Stimulated activated CD4-positive, alpha-beta T cell treated with anti-CD3 and anti-CD28 coated beads, Interleukin-15, amount 100 ng/mL, for 1 hour (primary cell): Measurements from ENCODE around the gene RAP1GDS1.
"Not testable (repeated sequence)": the region's sequence is repeated elsewhere in the genome, so short reads cannot be mapped to it uniquely, and the experiment has no call there.

ENCODE experiments used
- DNase-seq, 2 donors: peaks; one replicate each; pipeline ENCODE4 v3.0.0-alpha.2; 2020; ENCODE audit warnings: low read depth in 1 of 2, low spot score in 1 of 2

RAP1GDS1 gene

DNA sequence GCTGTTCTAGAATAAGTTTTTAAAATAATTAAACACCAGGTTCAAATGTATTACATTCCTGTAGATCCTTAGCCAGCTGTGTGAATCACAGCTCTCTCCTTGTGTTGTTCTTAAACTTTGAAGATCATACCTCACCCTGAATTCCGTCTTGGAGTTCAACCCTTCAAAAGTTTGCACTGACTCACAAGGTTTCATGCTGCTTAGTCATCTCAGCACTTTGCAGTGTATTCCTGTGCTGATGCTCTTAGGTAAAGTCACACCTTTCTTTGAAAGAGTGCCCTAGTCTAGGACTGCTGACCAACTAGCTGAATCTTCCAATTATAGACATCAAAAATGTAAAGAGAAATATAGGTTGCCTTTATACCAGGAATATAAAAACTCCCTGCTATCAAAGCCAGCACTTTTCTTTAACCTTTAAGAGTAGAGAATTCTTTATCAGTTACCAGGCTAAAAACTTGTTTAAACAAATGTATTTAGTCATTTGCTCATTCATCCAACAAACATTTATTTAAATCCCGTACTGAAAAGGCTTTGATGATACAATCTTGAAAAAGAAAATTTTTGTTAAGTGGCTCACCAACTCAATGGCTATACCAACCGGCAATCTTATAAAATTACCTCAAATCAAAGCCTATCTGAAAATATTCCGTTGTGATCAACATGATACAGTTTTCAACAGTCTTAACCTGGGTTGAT, 169.7 kb downstream of the RAP1GDS1 start:
- DNase-seq = no peak

DNA sequence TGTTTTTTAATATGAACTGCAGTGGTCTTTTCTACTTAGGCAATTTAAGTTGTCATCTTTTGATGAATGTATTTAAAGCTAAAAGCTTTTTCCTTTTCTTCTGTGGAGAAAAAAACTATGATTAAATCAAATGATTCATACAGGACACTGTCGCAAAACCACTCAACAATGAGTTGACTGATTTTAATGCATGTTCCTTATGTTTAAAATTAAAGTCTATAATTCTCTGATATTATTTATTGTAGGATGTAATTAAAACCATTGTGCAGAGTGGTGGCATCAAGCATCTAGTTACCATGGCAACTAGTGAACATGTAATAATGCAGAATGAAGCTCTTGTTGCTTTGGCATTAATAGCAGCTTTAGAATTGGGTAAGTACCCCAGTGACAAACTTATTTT, 172.5 kb downstream of the RAP1GDS1 start:
- no peak for DNase-seq

DNA sequence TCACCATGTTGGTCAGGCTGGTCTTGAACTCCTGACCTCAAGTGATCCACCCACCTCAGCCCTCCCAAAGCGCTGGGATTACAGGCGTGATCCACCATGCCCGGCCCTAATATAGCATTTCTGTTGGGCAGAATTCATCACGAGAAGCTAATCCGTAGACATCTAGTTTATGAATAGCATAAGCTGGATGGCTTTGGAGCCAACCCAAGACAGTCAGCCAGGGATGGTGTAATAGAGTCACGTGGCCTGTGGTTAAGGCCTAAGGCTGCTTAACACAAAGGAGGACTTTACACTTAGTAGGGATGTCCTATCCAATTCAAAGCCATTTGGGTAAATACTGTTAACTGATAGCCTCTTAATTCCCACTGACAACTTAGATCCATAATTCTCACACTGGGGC, 173.6 kb downstream of the RAP1GDS1 start:
- DNase-seq = no peak

DNA sequence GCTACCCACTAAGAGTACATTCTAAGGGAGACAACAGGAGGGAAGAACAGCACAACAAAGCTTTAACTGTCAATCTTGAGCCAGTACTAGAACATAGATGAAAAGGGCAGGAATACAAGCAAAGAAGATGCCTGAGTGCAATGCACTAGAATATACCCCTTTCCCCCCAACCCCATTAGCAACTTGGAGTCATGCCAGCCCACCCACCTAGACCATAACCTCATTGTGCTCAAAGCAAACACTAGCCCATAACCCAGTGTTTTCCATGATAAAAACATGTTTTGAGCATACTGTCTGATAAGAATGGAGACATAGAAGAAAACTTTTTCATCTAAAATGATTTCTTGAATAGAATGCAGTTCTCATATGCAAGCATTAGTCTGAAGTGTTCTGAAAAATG, 183.2 kb downstream of the RAP1GDS1 start:
- DNase-seq = no peak

DNA sequence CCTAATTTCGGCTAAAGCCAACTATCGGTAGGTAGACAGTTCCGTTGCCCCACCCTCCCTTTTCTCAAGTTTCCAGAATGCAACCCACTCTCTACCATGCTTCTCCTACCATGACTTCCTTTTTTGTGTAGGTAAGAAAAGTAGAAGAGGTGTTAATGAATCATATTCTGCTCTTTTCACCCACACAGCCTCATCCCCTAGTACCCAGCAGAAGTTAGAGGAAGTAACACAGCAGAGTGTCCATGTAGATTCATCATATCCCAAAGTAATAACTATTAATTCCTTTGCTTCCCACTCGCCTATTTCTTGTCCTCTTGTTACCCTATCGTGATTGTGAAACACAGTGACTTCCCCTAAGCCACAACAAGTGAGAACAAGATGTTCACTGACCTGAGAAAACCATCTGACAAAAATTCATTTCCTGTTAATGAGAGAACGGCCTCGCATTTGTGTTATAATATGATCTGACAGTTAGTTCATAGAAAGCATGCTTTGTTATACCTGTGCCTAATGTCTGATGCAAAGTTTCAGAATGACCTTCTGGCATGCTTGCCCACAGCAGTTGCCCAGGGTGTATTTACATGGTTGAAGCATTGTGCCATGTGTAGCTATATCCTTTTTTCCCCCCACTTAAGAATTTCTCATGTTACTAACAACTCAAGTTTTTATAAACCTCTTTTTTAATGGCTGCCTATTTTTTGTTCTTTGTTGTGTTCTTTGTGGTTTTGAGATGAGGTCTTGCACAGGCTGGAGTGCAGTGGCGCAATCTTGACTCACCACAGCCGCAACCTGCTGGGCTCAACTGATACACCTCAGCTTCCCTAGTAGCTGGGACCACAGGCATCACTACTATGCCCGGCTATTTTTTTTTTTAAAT, 185.6 kb downstream of the RAP1GDS1 start:
- DNase-seq = peak in 1 of 2 donors; percentile 18

- no peak for DNase-seq
Observed at GRCh38 chr4:98447648-98448047, 186.5 kb downstream of the RAP1GDS1 start.

DNA sequence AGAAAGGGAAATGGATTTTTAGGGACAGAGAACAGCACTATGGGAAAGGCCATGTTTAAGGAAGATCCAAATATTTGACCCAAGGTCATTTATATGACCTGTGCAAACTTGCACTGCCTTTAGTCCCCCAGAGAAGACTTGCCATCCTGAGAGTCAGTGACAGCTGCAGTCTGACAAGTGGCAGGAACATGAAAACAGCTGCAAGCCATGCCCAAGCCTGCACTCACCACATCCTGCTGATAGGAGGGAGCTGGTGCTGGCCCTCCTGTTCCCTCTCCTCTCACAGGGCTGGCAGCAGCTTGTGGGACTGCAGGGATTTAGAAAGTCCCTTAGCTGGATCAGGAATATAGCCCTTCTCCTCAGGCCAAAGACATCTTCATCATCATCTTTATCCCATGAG, 187.7 kb downstream of the RAP1GDS1 start:
- DNase-seq = no peak

DNA sequence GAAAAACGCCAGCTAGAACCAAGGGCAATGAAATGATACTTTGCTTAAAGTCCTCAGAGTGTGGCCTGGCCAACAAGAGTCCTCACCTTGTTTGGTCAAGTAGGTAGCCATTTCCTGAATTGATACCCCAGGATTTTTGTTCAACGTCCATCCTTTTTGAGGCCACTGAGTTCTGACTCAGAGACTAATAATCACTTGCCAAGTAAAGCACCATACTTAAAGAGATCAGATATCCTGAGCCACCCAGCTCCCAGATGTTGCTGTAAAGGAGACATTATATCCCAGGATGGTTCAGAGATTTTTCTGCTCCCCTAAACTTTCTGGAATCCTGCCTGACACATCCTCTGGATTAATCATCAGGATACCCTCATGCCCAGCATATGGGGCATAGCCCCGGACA, 190.9 kb downstream of the RAP1GDS1 start:
- no peak for DNase-seq

DNA sequence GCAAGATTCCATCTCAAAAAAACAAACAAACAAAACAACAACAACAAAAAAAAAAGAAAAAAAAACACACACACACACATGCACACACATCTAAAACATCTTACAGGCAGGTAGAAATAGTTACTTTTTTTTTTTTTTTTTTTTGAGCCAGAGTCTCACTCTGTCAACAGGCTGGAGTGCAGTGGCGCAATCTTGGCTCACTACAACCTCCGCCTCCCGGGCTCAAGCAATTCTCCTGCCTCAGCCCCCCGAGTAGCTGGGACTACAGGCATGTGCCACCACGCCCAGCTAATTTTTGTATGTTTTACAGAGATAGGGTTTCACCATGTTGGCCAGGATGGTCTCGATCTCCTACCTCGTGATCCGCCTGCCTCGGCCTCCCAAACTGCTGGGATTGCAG, 196.2 kb downstream of the RAP1GDS1 start:
- not testable (repeated sequence) for DNase-seq

DNA sequence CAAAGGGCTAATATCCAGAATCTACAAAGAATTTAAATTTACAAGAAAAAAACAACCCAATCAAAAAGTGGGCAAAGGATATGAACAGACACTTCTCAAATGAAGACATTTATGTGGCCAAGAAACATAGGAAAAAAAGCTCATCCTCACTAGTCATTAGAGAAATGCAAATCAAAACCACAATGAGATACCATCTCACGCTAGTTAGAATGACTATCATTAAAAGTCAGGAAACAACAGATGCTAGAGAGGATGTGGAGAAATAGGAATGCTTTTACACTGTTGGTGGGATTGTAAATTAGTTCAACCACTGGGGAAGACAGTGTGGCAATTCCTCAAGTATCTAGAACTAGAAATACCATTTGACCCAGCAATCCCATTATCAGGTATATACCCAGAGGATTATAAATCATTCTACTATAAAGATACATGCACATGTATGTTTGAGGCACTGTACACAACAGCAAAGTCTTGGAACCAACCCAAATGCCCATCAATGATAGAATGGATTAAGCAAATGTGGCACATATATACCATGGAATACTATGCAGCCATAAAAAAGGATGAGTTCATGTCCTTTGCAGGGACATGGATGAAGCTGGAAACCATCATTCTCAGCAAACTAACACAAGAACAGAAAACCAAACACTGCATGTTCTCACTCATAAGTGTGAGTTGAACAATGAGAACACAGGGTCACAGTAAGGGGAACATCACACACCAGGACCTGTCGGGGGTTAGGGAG, 200.1 kb downstream of the RAP1GDS1 start:
- DNase-seq = not testable (repeated sequence)

DNA sequence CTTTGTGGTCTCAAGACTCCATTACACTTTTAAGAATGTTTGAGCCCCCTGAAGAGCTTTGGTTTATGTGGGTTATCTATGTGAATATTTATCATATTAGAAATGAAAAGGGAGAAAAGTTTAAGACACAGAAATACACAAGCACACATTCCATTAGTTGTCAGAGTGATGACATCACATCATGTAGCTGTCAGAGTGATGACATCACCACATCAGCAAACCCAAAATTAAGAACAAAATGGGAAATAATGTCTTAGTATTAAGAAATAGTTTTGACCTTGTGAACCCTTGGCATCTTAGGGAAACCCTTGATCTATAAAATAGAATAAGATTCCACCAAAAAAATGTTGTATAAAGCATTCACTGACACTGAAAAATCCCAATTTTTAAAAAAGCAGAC, 201.3 kb downstream of the RAP1GDS1 start:
- DNase-seq = no peak

DNA sequence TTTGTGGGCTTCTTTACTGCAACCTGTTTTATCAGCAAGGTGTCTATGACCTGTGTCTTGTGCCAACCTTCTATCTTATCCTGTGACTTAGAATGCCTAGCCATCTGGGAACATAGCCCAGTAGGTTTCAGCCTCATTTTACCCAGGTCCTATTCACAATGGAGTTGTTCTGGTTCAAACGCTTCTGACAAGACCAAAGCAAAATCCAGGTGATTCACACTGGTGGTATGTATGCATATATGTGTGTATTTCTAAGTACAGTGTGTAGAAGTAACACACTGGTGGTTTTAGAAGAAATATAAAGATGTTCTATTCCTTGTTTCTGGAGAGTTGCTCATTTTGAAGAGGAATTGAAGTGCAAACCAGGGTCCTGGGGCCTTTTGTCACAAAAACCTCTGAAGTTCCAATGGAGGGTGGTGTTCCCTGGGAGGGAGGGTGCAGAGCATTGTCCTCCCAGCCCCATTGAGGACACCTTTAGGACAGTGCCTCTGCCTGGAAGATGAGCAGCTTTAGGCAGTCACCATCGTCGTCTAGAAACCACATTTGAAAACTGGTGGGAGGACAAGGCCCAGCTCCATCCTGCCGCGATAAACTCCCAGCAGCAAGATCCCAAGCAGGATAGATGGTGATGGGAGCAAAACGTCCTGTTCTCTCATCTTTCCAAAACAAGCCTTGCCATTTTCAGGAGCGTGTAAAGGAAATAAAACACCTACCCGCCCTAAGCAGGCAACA, 205.8 kb downstream of the RAP1GDS1 start:
- DNase-seq = no peak

DNA sequence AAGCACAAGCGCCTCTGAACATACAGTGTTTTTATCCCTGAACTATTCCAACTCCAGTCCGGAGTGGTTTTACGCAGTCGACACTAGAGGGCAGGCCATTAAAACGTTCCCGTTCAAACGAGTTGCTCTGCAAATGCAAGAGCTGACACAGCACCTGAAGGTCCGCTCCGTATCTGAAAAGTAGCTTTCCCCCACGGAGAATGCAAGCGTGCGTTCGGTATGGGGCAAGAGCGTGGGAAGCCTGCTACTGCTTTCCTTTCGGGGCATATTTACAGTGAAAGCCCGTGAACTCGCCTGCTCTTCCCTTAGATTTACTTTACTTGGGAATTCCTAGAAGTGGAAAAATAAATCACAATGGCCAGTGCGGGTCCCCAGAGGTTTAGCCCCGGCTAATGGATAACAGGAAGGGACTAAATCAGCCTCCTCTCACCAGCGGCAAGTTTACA, 206.5 kb downstream of the RAP1GDS1 start:
- DNase-seq = peak; percentile 31 to 40

GRCh38 chr4:98468709-98469108, 207.5 kb downstream of the RAP1GDS1 start:
- no peak for DNase-seq

DNA sequence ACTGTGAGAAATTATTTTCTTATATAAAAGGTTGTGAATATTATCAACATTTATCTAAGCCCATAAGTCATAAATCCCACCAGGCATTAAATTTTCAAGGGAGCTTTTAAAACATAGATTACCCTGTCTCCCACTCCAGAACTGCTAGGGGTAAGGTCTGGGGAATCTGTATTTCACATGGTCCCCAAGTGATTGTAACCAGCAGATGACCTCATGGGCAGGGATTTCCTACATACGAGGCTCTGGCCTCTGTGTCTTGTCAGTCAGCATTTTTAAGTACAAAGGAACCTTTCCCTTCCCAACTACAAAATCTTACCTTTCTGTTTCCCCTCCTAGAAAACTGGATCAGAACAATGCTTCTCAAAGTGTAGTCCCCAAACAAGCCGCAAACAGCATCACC, 208.6 kb downstream of the RAP1GDS1 start:
- DNase-seq = no peak

- DNase-seq = no peak
Observed at GRCh38 chr4:98470366-98470765, 209.2 kb downstream of the RAP1GDS1 start.

DNA sequence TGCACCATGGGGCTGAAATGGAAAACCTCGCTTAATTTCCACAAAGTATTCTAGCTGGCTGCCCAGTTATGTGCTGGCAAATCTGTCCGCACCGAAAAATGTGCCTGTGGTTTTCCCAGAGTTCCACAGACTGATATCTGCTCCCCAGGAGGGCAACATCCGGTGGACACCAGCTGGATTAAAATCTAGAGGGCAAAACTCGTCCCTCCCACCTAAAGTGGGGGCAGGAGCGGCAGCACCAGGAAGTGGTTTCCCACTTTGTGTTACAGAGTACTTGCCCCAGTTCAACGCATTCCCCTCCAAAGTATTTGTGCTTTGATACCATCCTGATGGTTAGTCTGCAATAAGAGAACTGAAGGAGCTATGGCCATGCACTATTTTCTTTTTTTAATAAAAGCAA, 209.6 kb downstream of the RAP1GDS1 start:
- DNase-seq = no peak

DNA sequence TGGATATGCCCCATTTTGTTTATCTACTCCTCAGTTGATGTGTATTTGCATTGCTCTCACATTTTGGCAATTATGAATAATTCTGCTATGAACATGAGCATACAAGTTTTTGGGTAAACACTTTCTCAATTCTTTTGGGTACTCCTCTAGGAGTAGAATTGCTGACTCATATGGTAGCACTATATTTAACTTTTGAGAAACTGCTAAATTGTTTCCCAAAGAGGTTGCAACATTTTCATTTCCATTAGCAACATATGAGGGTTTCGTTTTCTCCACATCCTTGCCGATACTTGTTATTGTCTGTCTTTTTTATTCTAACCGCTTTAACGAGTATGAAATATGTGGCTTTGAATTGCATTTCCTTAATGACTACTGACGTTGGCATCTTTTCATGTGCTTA, 211.9 kb downstream of the RAP1GDS1 start:
- no peak for DNase-seq

GRCh38 chr4:98474408-98474844, 213.2 kb downstream of the RAP1GDS1 start:
- DNase-seq = no peak

- no peak for DNase-seq
Observed at GRCh38 chr4:98476891-98477290, 215.7 kb downstream of the RAP1GDS1 start.

DNA sequence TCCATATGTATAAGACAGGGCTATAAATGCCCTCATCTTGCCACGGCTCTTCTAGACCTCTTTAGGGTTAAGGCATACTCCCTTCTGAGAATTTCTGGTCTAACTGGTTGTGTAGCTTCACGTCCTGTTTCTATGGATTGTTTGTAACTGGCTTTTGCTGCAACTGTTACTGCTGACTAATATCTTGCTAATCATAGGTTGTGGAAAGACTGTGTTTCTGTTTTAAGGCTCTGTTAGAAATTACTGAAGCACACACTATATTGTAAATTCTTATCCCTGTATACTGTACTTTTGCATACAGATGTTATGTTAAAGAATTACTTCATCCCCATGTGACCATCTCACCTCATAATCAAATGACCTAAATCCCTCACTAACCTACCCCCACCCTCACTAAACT, 218.4 kb downstream of the RAP1GDS1 start:
- DNase-seq = not testable (repeated sequence)
